Measurements from ENCODE around the gene LEFTY1.

DNA sequence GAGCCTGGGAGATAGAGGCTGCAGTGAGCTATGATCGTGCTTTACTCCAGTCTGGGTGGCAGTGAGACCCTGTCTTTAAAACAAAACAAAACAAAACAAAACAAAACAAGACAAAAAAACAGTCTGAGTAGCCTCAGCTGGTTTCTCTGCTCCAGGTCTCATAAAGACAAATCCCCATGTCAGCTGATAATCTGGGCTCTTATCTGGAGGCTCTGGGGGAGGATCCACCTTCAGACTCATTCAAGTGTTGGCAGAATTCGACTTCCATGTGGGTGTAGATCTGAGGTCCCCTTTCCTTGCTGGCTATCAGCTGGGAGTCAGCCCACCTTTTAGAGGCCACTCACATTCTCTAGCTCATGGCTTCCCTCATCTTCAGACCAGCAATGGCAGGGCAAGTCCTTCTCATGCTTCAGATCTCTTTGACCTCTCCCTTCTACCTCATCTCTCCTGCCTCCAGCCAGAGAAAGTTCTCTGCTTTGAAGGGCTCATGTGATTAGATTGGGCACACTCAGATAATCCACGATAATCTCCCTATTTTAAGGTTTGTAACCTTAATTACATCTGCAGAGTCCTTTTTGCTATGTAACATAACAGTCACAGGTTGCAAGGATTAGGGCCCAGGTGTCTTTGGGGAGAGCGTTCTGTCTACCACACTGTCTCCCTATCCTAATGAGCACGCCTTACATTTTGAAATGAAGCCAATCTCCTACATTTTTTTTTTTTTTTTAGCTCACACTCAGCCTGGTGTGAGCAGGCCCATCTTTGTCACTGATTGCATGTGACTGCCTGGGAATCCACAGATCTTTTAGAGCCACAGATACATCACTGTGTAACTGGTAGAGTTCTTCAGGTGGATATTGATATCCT, 42.6 kb upstream of the LEFTY1 start:
- TF ChIP-seq, protein P1, sequence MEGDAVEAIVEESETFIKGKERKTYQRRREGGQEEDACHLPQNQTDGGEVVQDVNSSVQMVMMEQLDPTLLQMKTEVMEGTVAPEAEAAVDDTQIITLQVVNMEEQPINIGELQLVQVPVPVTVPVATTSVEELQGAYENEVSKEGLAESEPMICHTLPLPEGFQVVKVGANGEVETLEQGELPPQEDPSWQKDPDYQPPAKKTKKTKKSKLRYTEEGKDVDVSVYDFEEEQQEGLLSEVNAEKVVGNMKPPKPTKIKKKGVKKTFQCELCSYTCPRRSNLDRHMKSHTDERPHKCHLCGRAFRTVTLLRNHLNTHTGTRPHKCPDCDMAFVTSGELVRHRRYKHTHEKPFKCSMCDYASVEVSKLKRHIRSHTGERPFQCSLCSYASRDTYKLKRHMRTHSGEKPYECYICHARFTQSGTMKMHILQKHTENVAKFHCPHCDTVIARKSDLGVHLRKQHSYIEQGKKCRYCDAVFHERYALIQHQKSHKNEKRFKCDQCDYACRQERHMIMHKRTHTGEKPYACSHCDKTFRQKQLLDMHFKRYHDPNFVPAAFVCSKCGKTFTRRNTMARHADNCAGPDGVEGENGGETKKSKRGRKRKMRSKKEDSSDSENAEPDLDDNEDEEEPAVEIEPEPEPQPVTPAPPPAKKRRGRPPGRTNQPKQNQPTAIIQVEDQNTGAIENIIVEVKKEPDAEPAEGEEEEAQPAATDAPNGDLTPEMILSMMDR (IDR thresholded peaks at IDR 0.05; ENCODE audit: poor library complexity, severe bottlenecking), result no peak
- no peak for TF ChIP-seq EZH2 (IDR thresholded peaks at IDR 0.05; ENCODE audit: borderline replicate concordance, insufficient read depth, low read length, poor library complexity, severe bottlenecking)
